Small intestine (tissue), 16 donors: Measurements from ENCODE around the gene PLCD1. TPM values are rescaled to one million over a fixed set of nuclear protein-coding genes. Genes with fewer than 3 reads are reported as not detected.
"Not testable (repeated sequence)": the region's sequence is repeated elsewhere in the genome, so short reads cannot be mapped to it uniquely, and the experiment has no call there.

Source experiments
- DNase-seq, 2 donors: peaks; one replicate each; pipeline versions ENCODE4 v3.0.0 to v3.0.0-alpha.2; 2013
- FAIRE-seq: peaks from 2 replicates; lab custom pipeline; 2012; peaks lifted over from hg19 to GRCh38; lab: Jason Lieb, UNC
- H3K27ac ChIP-seq, 3 donors: one replicate each; pipeline ENCODE4 v1.5.1; 2013; ENCODE audit warnings: low read length in 2 of 3, mild to moderate bottlenecking in 2 of 3, control low read depth in 1 of 3, inconsistent platforms in 1 of 3, low read depth in 1 of 3, moderate library complexity in 1 of 3
- H3K27me3 ChIP-seq, 3 donors: one replicate each; pipeline ENCODE4 v1.6.1; 2013; ENCODE audit warnings: low read length in 3 of 3, inconsistent platforms in 1 of 3; ENCODE audit not compliant: control insufficient read depth in 3 of 3, insufficient read depth in 3 of 3
- H3K36me3 ChIP-seq, 3 donors: one replicate each; pipeline ENCODE4 v1.6.1; 2013; ENCODE audit warnings: low read length in 3 of 3, inconsistent platforms in 1 of 3, low read depth in 1 of 3, mild to moderate bottlenecking in 1 of 3, moderate library complexity in 1 of 3; ENCODE audit not compliant: control insufficient read depth in 3 of 3, insufficient read depth in 2 of 3
- H3K4me1 ChIP-seq, 3 donors: one replicate each; pipeline ENCODE4 v1.6.1; 2013; ENCODE audit warnings: low read length in 2 of 3, inconsistent platforms in 1 of 3, low read depth in 1 of 3, mild to moderate bottlenecking in 1 of 3, moderate library complexity in 1 of 3; ENCODE audit not compliant: control insufficient read depth in 3 of 3, insufficient read depth in 2 of 3
- H3K4me3 ChIP-seq, 3 donors: one replicate each; pipeline ENCODE4 v1.5.1; 2013; ENCODE audit warnings: low read length in 3 of 3, control low read depth in 1 of 3, inconsistent platforms in 1 of 3, low read depth in 1 of 3, mild to moderate bottlenecking in 1 of 3, moderate library complexity in 1 of 3
- H3K9me3 ChIP-seq, 2 donors: one replicate each; pipeline ENCODE4 v1.6.1; 2013; ENCODE audit warnings: low read depth in 1 of 2, low read length in 1 of 2; ENCODE audit not compliant: control insufficient read depth in 2 of 2, insufficient read depth in 1 of 2
- WGBS, 3 donors: extraction: QIAGEN DNeasy Blood & Tissue Kit; methylation state at CpG; one replicate each; pipeline ENCODE4 v1.1.7; 2013; 5-methylcytosine and 5-hydroxymethylcytosine counted together
- long read RNA-seq, 10 donors: transcript quantifications; one replicate each; lab custom pipeline, GENCODE V29; 2026
- polyA plus RNA-seq, 4 donors: library from polyadenylated mRNA; stranded (reverse) in 3 of 4; unstranded in 1 of 4; fragments of 200-250 nt in 3 of 4; fragments of 120-200 nt in 1 of 4; gene quantifications; one replicate each; pipeline versions ENCODE4 v1.2.1 to v1.2.3, GENCODE V29; 2013
- donor health status: healthy with polysubstance abuse.
- donor health status: control.
- donor health status: control.
- donor health status: Bipolar disorder and iron deficiency.
- donor health status: healthy.

PLCD1 gene
- 10 to 100 TPM in 2 of 4 donors, 1 to 10 TPM in 2; 7.8 to 20.7 (median 12.6) TPM for polyA plus RNA-seq
- long read RNA-seq, donor 1, result 0 reads
- long read RNA-seq, donor 2, partial matches to known transcripts, result 0 of 1 reads
- long read RNA-seq, donor 2, other reads (novel, unspliced or antisense), result 0 of 1 reads
- long read RNA-seq, donor 3, partial matches to known transcripts, result 0 of 1 reads
- long read RNA-seq, donor 3, other reads (novel, unspliced or antisense), result 0 of 1 reads
- long read RNA-seq, donor 4, partial matches to known transcripts, result 0 of 1 reads
- long read RNA-seq, donor 4, other reads (novel, unspliced or antisense), result 0 of 1 reads
- long read RNA-seq, donor 5, partial matches to known transcripts, result 0 of 1 reads
- long read RNA-seq, donor 5, other reads (novel, unspliced or antisense), result 0 of 1 reads
- long read RNA-seq, donor 6, partial matches to known transcripts, result 0 of 2 reads
- long read RNA-seq, donor 6, other reads (novel, unspliced or antisense), result 0 of 2 reads
- long read RNA-seq, donor 7, result 0 reads
- long read RNA-seq, donor 8, partial matches to known transcripts, result 0 of 1 reads
- long read RNA-seq, donor 8, other reads (novel, unspliced or antisense), result 0 of 1 reads
- long read RNA-seq, donor 9, result 0 reads
- long read RNA-seq, donor 10, partial matches to known transcripts, result 0 of 5 reads
- long read RNA-seq, donor 10, other reads (novel, unspliced or antisense), result 0 of 5 reads

- no peaks in the 10 kb centered on the region for H3K36me3 ChIP-seq
- peaks cover 0 to 28% (median 0%) of the 10 kb centered on the region in 3 donors for H3K4me1 ChIP-seq
- peak; percentile 16 to 72 for DNase-seq
- no peaks in the 10 kb centered on the region for H3K9me3 ChIP-seq
- no peak for FAIRE-seq
- H3K4me3 ChIP-seq, result peak within 1 kb of the TSS; percentile 24 to 53 (median 47)
- peak within 1 kb of the TSS in 1 of 3 donors; percentile 11 for H3K27ac ChIP-seq
- peaks cover 0 to 28% (median 1%) of the 10 kb centered on the region in 3 donors for H3K27me3 ChIP-seq
- 2 to 3% (median 2%) methylated on average over 51 to 75 of the region's 75 CpGs for WGBS, 3 donors
Observed at GRCh38 chr3:38029400-38030125, at the start of gene PLCD1. Gene PLCD1 (minus strand): TSS chr3:38029642. CDS start chr3:38029539, 103 bp downstream.

DNA sequence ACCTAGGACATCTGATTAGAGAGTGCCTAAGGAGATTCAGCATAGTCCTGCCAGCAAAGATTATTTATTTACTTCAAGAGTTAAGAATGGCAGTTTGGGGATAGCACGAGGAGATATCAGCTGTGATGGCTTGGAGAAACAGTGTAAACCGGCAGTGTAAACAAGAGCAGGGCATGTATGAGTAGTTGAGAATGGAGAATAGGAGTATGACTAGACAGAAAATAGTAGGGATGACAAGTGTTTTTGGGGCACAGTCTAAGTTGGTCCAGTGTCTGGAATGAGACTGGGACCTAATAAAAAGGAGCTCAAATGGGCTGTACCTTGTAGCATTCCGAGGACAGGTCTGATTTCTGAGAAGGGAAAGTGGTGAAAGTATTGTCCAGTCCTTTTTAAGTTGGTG is 47.6 kb upstream of the PLCD1 start:
- not testable (repeated sequence) for H3K27ac ChIP-seq, H3K9me3 ChIP-seq, H3K36me3 ChIP-seq, H3K4me1 ChIP-seq, DNase-seq, H3K4me3 ChIP-seq, FAIRE-seq, H3K27me3 ChIP-seq
- 44 to 70% (median 64%) methylated on average over 1 to 2 of the region's 3 CpGs for WGBS, 3 donors

- FAIRE-seq, result no peak
Observed at GRCh38 chr3:38070013-38070412, 40.6 kb upstream of the PLCD1 start.

DNA sequence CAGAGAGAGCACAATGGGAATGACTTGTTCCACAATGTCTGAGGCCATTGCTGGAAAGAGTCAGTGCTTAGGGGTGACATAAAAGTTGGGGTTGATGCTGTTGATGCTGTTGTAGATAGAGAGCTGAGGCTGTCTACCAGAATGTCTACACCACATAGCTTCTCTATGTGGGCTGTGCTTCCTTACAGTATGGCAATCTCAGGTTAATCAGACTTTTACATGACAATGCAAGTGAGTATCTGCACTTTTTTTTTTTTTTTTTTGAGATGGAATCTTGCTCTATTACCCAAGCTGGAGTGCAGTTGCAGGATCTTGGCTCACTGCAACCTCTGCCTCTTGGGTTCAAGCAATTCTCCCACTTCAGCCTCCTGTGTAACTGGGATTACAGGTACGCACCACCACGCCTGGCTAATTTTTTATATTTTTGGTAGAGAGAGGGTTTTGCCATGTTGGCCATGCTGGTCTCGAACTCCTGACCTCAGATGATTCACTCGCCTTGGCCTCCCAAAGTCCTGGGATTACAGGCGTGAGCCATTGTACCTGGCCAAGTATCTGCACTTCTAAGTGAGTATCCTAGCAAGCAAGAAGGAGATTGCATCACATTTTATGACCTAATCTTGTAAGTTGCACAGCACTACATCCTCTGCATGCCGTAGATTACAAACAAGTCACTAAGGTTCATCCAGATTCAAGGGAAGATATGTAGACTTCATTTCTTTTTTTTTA is 38.2 kb upstream of the PLCD1 start:
- peak in 1 of 2 donors; percentile 53 for DNase-seq
- H3K36me3 ChIP-seq, result no peaks in the 10 kb centered on the region
- 78 to 86% (median 80%) methylated on average over 6 of the region's 6 CpGs for WGBS, 3 donors

More at GRCh38 chr3:38070013-38070412, 40.6 kb upstream of the PLCD1 start:
- Histone ChIP-seq H3K27ac (no peak overlapping the region), H3K4me1 (no peaks in the 10 kb centered on the region), H3K27me3 (no peaks in the 10 kb centered on the region), H3K36me3 (no peaks in the 10 kb centered on the region), H3K9me3 (peaks cover 0 to 2% of the 10 kb centered on the region in 2 donors), H3K4me3 (no peak overlapping the region)
- 75 to 89% (median 88%) methylated on average over 2 of the region's 2 CpGs for WGBS, 3 donors
- DNase-seq, result no peak

DNA sequence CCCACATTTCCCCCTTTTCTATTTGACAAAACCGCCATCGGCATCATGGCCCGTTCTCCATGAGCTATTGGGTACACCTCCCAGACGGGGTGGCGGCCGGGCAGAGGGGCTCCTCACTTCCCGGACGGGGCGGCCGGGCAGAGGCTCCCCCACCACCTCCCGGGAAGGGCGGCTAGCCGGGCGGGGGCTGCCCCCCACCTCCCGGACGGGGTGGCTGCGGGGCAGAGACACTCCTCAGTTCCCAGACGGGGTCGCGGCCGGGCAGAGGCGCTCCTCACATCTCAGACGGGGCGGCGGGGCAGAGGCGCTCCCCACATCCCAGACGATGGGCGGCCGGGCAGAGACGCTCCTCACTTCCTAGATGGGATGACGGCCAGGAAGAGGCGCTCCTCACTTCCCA is 35.0 kb upstream of the PLCD1 start:
- not testable (repeated sequence) for H3K9me3 ChIP-seq, DNase-seq, H3K27ac ChIP-seq, H3K36me3 ChIP-seq, FAIRE-seq, H3K4me3 ChIP-seq, H3K4me1 ChIP-seq, H3K27me3 ChIP-seq
- 93 to 96% (median 96%) methylated on average over 21 to 30 of the region's 32 CpGs for WGBS, 3 donors

More for the DNA sequence above, 38.2 kb upstream of the PLCD1 start:
- no peaks in the 10 kb centered on the region for H3K27me3 ChIP-seq
- FAIRE-seq, result no peak
- H3K9me3 ChIP-seq, result peaks cover 0 to 6% of the 10 kb centered on the region in 2 donors
- H3K27ac ChIP-seq, result no peak overlapping the region
- H3K4me3 ChIP-seq, result no peak overlapping the region
- H3K4me1 ChIP-seq, result no peaks in the 10 kb centered on the region

DNA sequence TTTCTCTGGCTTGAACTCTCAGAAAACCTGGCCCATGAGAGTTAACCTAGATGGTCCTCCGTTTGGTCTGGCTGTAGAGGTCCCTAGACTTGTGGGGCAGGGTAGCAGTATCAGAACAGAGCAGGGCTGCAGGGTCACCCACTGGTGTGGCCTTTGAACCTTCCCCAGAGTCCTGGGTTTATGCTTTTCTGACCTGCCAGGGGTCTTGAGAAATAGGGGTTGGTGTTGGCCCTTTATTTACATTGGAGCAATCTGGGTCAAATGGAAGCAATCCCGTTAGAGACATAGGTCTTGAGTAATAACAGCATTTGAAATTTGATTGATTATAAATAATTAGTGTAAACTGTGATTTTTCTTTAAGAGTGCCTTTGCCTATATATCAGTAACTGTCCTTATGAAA is 33.4 kb upstream of the PLCD1 start:
- peaks cover 0 to 6% of the 10 kb centered on the region in 2 donors for H3K9me3 ChIP-seq
- H3K27me3 ChIP-seq, result no peaks in the 10 kb centered on the region
- FAIRE-seq (no peak), DNase-seq (no peak)
- no peaks in the 10 kb centered on the region for H3K4me1 ChIP-seq
- H3K27ac ChIP-seq, result no peak overlapping the region
- H3K4me3 ChIP-seq, result no peak overlapping the region
- WGBS, 3 donors, result 66 to 75% (median 74%) methylated on average over 2 of the region's 2 CpGs
- no peaks in the 10 kb centered on the region for H3K36me3 ChIP-seq

GRCh38 chr3:38059591-38059990 is 30.1 kb upstream of the PLCD1 start:
- Histone ChIP-seq H3K9me3 (peaks cover 0 to 2% of the 10 kb centered on the region in 2 donors), H3K27me3 (no peaks in the 10 kb centered on the region), H3K4me1 (no peaks in the 10 kb centered on the region), H3K27ac (no peak overlapping the region), H3K4me3 (no peak overlapping the region), H3K36me3 (no peaks in the 10 kb centered on the region)
- FAIRE-seq (no peak), DNase-seq (no peak)
- WGBS, 3 donors, result 78 to 87% (median 82%) methylated on average over 7 of the region's 7 CpGs
